Measurements from ENCODE around the gene ACTG1.

ACTG1 gene

GRCh38 chr17:81478119-81478518 is 34.5 kb downstream of the ACTG1 start:
- no peak for DNase-seq

GRCh38 chr17:81477173-81477572 is 35.4 kb downstream of the ACTG1 start:
- no peak for DNase-seq

GRCh38 chr17:81476635-81477034 is 36.0 kb downstream of the ACTG1 start:
- DNase-seq, result no peak

GRCh38 chr17:81476097-81476496 is 36.5 kb downstream of the ACTG1 start:
- no peak for DNase-seq

GRCh38 chr17:81474958-81475357 is 37.6 kb downstream of the ACTG1 start:
- no peak for DNase-seq

- no peak for DNase-seq
These were observed 39.6 kb downstream of the ACTG1 start for GRCh38 chr17:81473019-81473418.

GRCh38 chr17:81471818-81472456 is 40.7 kb downstream of the ACTG1 start:
- no peak for DNase-seq

GRCh38 chr17:81470944-81471817 is 41.4 kb downstream of the ACTG1 start:
- no peak for DNase-seq

- DNase-seq, result no peak
These were observed 42.2 kb downstream of the ACTG1 start for GRCh38 chr17:81470270-81470943.

GRCh38 chr17:81469266-81469665 is 43.3 kb downstream of the ACTG1 start:
- no peak for DNase-seq

- DNase-seq, result no peak
These were observed 43.9 kb downstream of the ACTG1 start for GRCh38 chr17:81468770-81469121.

GRCh38 chr17:81468111-81468769 is 44.4 kb downstream of the ACTG1 start:
- no peak for DNase-seq

GRCh38 chr17:81466564-81467472 is 45.8 kb downstream of the ACTG1 start:
- no peak for DNase-seq

- no peak for DNase-seq
These were observed 46.7 kb downstream of the ACTG1 start for GRCh38 chr17:81465910-81466309.

- DNase-seq, result no peak
These were observed 48.0 kb downstream of the ACTG1 start for GRCh38 chr17:81464586-81464985.

GRCh38 chr17:81463506-81463905 is 49.1 kb downstream of the ACTG1 start:
- DNase-seq, result no peak

- DNase-seq, result no peak
These were observed 50.0 kb downstream of the ACTG1 start for GRCh38 chr17:81462506-81463125.

GRCh38 chr17:81461607-81462500 is 50.7 kb downstream of the ACTG1 start:
- no peak for DNase-seq

- DNase-seq, result no peak
These were observed 51.6 kb downstream of the ACTG1 start for GRCh38 chr17:81460856-81461460.

Measured in NCI-H748 treated with DMSO at 0.1 percent for 48 hours (cell line).